Small intestine (tissue), 7 donors: ENCODE data around the gene LSM14B. TPM values are rescaled to one million over a fixed set of nuclear protein-coding genes. Genes with fewer than 3 reads are reported as not detected.

Experiments used
- DNase-seq, 2 donors: peaks; one replicate each; pipeline versions ENCODE4 v3.0.0 to v3.0.0-alpha.2; 2013
- FAIRE-seq: peaks from 2 replicates; lab custom pipeline; 2012; peaks lifted over from hg19 to GRCh38; lab: Jason Lieb, UNC
- H3K27ac ChIP-seq, 3 donors: one replicate each; pipeline ENCODE4 v1.5.1; 2013; ENCODE audit warnings: low read length in 2 of 3, mild to moderate bottlenecking in 2 of 3, control low read depth in 1 of 3, inconsistent platforms in 1 of 3, low read depth in 1 of 3, moderate library complexity in 1 of 3
- H3K27me3 ChIP-seq, 3 donors: one replicate each; pipeline ENCODE4 v1.6.1; 2013; ENCODE audit warnings: low read length in 3 of 3, inconsistent platforms in 1 of 3; ENCODE audit not compliant: control insufficient read depth in 3 of 3, insufficient read depth in 3 of 3
- H3K36me3 ChIP-seq, 3 donors: one replicate each; pipeline ENCODE4 v1.6.1; 2013; ENCODE audit warnings: low read length in 3 of 3, inconsistent platforms in 1 of 3, low read depth in 1 of 3, mild to moderate bottlenecking in 1 of 3, moderate library complexity in 1 of 3; ENCODE audit not compliant: control insufficient read depth in 3 of 3, insufficient read depth in 2 of 3
- H3K4me1 ChIP-seq, 3 donors: one replicate each; pipeline ENCODE4 v1.6.1; 2013; ENCODE audit warnings: low read length in 2 of 3, inconsistent platforms in 1 of 3, low read depth in 1 of 3, mild to moderate bottlenecking in 1 of 3, moderate library complexity in 1 of 3; ENCODE audit not compliant: control insufficient read depth in 3 of 3, insufficient read depth in 2 of 3
- H3K4me3 ChIP-seq, 3 donors: one replicate each; pipeline ENCODE4 v1.5.1; 2013; ENCODE audit warnings: low read length in 3 of 3, control low read depth in 1 of 3, inconsistent platforms in 1 of 3, low read depth in 1 of 3, mild to moderate bottlenecking in 1 of 3, moderate library complexity in 1 of 3
- H3K9me3 ChIP-seq, 2 donors: one replicate each; pipeline ENCODE4 v1.6.1; 2013; ENCODE audit warnings: low read depth in 1 of 2, low read length in 1 of 2; ENCODE audit not compliant: control insufficient read depth in 2 of 2, insufficient read depth in 1 of 2
- WGBS, 3 donors: extraction: QIAGEN DNeasy Blood & Tissue Kit; methylation state at CpG; one replicate each; pipeline ENCODE4 v1.1.7; 2013; 5-methylcytosine and 5-hydroxymethylcytosine counted together
- polyA plus RNA-seq, 4 donors: library from polyadenylated mRNA; stranded (reverse) in 3 of 4; unstranded in 1 of 4; fragments of 200-250 nt in 3 of 4; fragments of 120-200 nt in 1 of 4; gene quantifications; one replicate each; pipeline versions ENCODE4 v1.2.1 to v1.2.3, GENCODE V29; 2013
- donor health status: healthy with polysubstance abuse.
- donor health status: control.
- donor health status: control.
- donor health status: Bipolar disorder and iron deficiency.
- donor health status: healthy.

LSM14B gene
- polyA plus RNA-seq, 4 donors = 11.9 to 47.0 (median 18.2) TPM

DNA sequence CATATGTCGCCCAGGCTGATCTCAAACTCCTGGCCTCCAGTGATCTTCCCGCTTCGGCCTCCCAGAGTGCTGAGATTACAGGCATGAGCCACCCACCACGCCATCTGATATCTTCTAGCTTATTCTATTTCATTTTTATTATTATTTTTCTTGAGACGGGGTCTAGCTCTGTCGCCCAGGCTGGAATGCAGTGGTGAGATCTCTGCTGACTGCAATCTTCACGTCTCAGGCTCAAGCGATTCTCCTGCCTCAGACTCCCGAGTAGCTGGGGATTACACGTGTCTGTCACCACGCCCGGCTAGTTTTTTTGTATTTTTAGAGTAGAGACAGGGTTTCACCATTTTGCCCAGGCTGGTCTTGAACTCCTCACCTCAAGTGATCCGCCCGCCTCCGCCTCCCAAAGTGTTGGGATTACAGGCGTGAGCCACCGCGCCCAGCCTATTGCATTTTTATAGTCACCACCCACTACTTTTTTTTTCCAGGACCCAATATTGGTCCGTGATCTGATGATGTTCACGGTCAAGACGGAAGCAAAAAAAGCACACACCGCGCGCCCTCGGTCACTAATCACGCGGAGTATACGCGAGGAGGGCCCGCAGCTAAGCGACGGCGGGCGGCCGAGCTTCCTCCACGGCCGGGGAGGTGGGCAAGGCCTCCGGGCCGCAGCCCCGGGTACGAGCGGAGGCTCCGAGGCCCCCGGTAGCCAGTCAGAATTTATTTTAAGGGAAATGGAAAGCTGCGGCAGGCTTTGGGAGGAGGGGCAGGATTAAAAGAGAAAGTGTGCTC is 1.1 kb upstream of the LSM14B start:
- no peaks in the 10 kb centered on the region for H3K27me3 ChIP-seq
- 12 to 16% (median 12%) methylated on average over 45 of the region's 45 CpGs for WGBS, 3 donors
- peak overlapping the region; percentile 57 to 68 (median 66) for H3K4me3 ChIP-seq
- peaks cover 3 to 38% (median 10%) of the 10 kb centered on the region in 3 donors for H3K4me1 ChIP-seq
- DNase-seq (peak in 1 of 2 donors; percentile 78), FAIRE-seq (no peak)
- H3K9me3 ChIP-seq = no peaks in the 10 kb centered on the region
- peaks cover 0 to 22% (median 3%) of the 10 kb centered on the region in 3 donors for H3K36me3 ChIP-seq
- peak overlapping the region; percentile 93 to 98 (median 96) for H3K27ac ChIP-seq

DNA sequence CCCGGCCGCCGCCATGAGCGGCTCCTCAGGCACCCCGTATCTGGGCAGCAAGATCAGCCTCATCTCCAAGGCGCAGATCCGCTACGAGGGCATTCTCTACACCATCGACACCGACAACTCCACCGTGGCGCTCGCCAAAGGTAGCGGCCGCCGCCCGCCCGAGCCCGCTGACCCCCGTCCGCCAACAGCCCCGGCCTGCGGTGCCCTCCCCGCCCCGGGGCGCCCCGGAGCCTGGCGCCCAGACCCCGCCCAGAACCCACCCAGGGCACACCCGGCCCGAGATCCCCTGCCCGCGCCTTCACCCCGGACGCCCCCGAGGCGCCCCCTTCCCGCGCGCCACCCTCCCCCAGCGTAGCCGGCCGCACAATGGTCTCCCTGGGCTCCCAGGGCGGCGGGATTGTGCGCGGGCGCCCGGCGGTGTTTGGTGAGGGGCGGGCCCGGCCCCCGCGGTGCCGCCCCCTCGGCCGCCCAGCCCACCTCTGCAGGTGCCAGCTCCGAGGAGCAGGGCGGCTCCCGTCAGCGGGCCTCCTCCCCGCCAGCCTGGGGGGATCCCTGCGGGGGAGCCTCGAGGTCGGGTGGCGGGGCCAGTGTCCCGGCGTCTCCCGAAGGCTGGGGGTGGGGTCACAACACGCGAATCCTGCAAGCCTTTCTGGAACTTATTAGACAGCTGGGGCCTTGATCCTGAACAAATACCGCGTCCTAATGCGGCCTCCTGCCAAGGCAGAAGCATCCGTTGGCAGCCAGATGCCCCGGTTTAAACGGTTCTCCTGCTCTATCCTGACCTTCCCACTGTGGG is 577 bp downstream of the LSM14B start:
- H3K27me3 ChIP-seq = no peaks in the 10 kb centered on the region
- peak overlapping the region; percentile 49 to 83 (median 70) for H3K27ac ChIP-seq
- peaks cover 0 to 37% (median 12%) of the 10 kb centered on the region in 3 donors for H3K36me3 ChIP-seq
- H3K4me3 ChIP-seq = peak overlapping the region; percentile 55 to 91 (median 86)
- peak; percentile 40 to 76 for DNase-seq
- no peak for FAIRE-seq
- H3K4me1 ChIP-seq = peaks cover 3 to 38% (median 10%) of the 10 kb centered on the region in 3 donors
- no peaks in the 10 kb centered on the region for H3K9me3 ChIP-seq
- WGBS, 3 donors = 0 to 1% (median 0%) methylated on average over 36 to 77 of the region's 77 CpGs

- peak overlapping the region; percentile 55 to 91 (median 86) for H3K4me3 ChIP-seq
- FAIRE-seq = no peak
Observed at GRCh38 chr20:62123450-62124118, 1.3 kb downstream of the LSM14B start.

DNA sequence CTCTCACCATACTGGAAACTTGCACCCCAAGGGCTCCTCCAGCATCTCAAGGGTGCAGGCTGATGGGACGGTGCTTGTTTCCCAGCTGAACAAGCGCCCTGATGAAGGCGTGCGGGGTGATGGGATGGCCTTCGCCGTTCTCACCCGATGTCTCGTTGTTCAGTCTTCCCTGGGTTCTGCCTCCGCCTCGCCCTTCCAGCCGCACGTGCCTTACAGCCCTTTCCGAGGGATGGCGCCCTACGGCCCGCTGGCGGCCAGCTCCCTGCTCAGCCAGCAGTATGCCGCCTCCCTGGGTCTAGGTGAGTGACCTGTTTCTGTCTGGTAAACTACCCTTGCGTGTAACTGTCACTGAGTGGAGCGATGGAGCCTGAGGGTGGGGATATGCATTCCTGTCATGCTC is 3.9 kb downstream of the LSM14B start:
- DNase-seq (no peak), FAIRE-seq (no peak)
- Histone ChIP-seq H3K36me3 (peaks cover 0 to 69% (median 25%) of the 10 kb centered on the region in 3 donors), H3K27ac (no peak overlapping the region), H3K4me1 (peaks cover 0 to 11% (median 7%) of the 10 kb centered on the region in 3 donors), H3K9me3 (no peaks in the 10 kb centered on the region), H3K27me3 (no peaks in the 10 kb centered on the region), H3K4me3 (no peak overlapping the region)
- WGBS, 3 donors = 95 to 97% (median 96%) methylated on average over 20 of the region's 20 CpGs

More at GRCh38 chr20:62123450-62124118, 1.3 kb downstream of the LSM14B start:
- 12 to 27% (median 26%) methylated on average over 19 of the region's 19 CpGs for WGBS, 3 donors
- H3K36me3 ChIP-seq = peaks cover 0 to 44% (median 19%) of the 10 kb centered on the region in 3 donors
- peak overlapping the region in 1 of 3 donors; percentile 28 for H3K27ac ChIP-seq
- peak; percentile 31 to 45 for DNase-seq
- H3K9me3 ChIP-seq = no peaks in the 10 kb centered on the region
- H3K4me1 ChIP-seq = peaks cover 3 to 35% (median 10%) of the 10 kb centered on the region in 3 donors
- no peaks in the 10 kb centered on the region for H3K27me3 ChIP-seq

DNA sequence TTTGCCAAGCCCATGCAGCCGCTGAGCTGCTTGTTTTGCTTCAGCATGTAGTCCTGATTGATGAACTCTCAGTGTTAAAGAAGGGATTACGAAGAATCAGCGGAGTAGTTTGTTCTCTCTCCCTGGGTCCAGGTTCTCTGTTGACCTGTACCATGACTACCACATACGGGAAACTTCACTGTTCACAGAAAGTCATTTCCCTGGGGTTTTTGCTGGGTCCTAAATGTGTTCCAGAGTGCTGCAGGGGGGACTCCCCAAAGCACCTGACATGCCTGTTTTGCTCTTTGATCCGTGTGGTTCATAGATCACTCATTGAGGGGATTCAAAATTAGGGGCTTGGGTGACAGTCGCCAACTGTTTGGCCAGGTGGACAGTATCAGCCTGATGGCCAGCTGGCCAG is 5.5 kb downstream of the LSM14B start:
- Histone ChIP-seq H3K36me3 (peaks cover 3 to 86% (median 32%) of the 10 kb centered on the region in 3 donors), H3K4me3 (no peak overlapping the region), H3K4me1 (peaks cover 0 to 11% (median 7%) of the 10 kb centered on the region in 3 donors), H3K9me3 (no peaks in the 10 kb centered on the region), H3K27ac (no peak overlapping the region), H3K27me3 (no peaks in the 10 kb centered on the region)
- FAIRE-seq (no peak), DNase-seq (no peak)
- WGBS, 3 donors = 89 to 94% (median 90%) methylated on average over 6 of the region's 6 CpGs

DNA sequence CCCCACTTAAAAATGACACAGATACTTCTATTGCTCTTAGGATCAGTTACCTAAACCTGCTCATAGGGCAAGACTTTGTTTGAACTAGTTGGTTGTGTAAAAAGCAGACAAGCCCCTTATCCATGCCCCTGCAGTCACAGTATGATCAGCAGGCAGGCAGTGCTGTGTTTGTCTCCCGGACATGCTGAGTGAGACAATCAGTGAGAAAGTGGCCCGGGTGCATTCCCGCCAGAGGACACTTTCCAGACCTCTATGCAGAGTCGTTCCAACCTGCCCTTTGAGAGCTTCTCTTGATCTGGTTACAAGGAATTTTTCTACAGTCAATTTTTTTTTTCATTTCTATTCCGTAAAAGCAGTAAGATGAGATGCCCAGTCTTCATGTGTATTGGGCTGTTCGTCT is 6.2 kb downstream of the LSM14B start:
- Histone ChIP-seq H3K9me3 (no peaks in the 10 kb centered on the region), H3K36me3 (peaks cover 3 to 93% (median 32%) of the 10 kb centered on the region in 3 donors), H3K27ac (no peak overlapping the region), H3K4me3 (no peak overlapping the region), H3K4me1 (peaks cover 0 to 7% (median 6%) of the 10 kb centered on the region in 3 donors), H3K27me3 (no peaks in the 10 kb centered on the region)
- no peak for FAIRE-seq
- no peak for DNase-seq
- 86 to 90% (median 90%) methylated on average over 6 of the region's 6 CpGs for WGBS, 3 donors

DNA sequence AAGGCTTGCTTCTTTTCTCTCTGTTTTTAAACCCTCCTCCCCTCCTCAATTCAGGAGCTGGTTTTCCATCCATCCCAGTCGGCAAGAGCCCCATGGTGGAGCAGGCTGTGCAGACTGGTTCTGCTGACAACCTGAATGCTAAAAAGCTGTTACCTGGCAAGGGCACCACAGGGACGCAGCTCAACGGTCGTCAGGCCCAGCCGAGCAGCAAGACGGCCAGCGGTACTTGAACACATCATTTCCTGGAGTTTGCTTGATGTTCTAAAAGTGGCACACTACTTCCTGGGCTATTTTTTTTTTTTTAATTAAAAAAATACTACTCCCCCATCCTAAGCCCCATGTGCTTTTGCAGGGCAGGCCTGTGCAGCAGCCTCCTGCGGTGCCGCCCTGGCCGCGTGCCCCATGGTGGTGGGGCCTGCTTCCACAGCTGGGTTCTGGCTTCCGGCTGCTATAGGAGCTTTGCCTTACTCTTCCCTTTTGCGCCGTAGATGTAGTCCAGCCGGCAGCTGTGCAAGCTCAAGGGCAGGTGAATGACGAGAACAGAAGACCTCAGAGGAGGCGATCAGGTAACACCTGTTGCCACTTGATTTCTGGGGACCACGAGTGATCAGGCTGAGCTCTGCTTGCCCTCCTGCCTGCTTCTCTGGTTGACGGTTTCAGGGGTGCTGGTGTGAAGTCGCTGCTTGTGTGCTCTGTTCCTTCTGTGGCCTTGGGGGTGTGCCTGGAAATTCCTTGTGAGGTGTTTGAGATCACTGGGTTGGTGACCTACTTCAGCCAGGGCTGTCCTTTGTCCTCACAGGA is 7.7 kb downstream of the LSM14B start:
- 87 to 94% (median 94%) methylated on average over 20 of the region's 20 CpGs for WGBS, 3 donors
- no peaks in the 10 kb centered on the region for H3K9me3 ChIP-seq
- no peak for FAIRE-seq
- H3K4me1 ChIP-seq = no peaks in the 10 kb centered on the region
- peaks cover 6 to 95% (median 32%) of the 10 kb centered on the region in 3 donors for H3K36me3 ChIP-seq
- no peak overlapping the region for H3K27ac ChIP-seq
- H3K4me3 ChIP-seq = no peak overlapping the region
- DNase-seq = no peak
- no peaks in the 10 kb centered on the region for H3K27me3 ChIP-seq
